GM12878 (cell line): ENCODE data around the gene ETV6.

Experiments
- ATF3 ChIP-seq: IDR thresholded peaks from 2 replicates; pipeline ENCODE4 v1.6.1; 2011; ENCODE audit warnings: low read depth, mild to moderate bottlenecking, low read length, moderate library complexity, borderline replicate concordance; ENCODE audit errors: extremely low read depth
- BCL3 ChIP-seq: IDR thresholded peaks from 2 replicates; pipeline ENCODE4 v1.6.1; 2011; ENCODE audit warnings: borderline replicate concordance, low read depth, mild to moderate bottlenecking, moderate library complexity, low read length; ENCODE audit not compliant: insufficient read depth, poor library complexity, severe bottlenecking
- EZH2 ChIP-seq: IDR thresholded peaks from 2 replicates; pipeline ENCODE4 v1.6.1; 2012; ENCODE audit warnings: low read depth, mild to moderate bottlenecking, control low read depth, inconsistent platforms, low read length, borderline replicate concordance; ENCODE audit not compliant: control insufficient read depth
- LARP7 ChIP-seq: fragments of 450-650 bp; IDR thresholded peaks from 2 replicates; pipeline ENCODE4 v1.6.1; 2017; ENCODE audit warnings: mild to moderate bottlenecking
- MYC ChIP-seq: IDR thresholded peaks from 2 replicates; pipeline ENCODE4 v1.6.1; 2011; ENCODE audit warnings: mild to moderate bottlenecking, low read length, moderate library complexity, inconsistent platforms; ENCODE audit not compliant: insufficient read depth, insufficient replicate concordance, insufficient read length, severe bottlenecking
- POU2F2 ChIP-seq: IDR thresholded peaks from 3 replicates; pipeline ENCODE4 v1.6.1; 2011; ENCODE audit warnings: low read depth, mild to moderate bottlenecking, low read length, borderline replicate concordance
- SMC3 ChIP-seq: IDR thresholded peaks from 2 replicates; pipeline ENCODE4 v1.6.1; 2011; ENCODE audit warnings: low read length, improper control_type of control experiment, borderline replicate concordance

DNA sequence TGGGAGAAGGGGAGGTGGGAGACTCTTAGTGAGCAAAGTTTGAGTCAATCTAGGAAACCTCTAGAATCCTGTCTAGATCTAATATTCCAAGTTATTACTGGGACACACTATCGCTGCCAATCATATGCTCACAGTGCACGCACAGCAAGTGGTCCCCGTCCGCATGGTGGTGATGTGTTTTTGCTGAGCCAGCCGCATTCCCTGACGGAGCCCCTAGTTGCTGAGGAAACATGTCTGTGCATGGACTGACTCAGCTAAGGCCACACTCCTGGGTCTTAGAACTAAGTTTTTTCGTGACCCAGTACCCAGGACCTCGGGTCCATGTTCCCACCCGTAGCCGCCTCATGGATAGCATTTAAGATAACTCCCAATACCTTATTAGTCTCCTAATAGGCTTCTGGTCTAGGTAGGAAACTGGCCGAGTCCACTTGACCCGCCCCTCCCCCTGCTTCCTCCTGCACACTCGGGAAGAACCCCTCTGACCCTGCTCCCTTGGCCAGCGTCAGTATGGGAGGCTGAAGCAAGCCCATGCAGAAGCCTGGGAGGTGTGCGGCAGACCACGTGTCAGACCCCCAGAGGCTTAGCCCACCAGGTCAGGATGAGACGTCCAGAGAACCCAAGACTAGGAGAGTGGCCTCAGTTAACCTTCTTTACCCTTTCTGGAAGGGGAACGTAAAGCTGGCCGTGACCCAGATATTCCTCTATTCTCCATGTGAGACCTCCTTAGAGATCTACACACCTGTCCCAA lies 200.5 kb downstream of the ETV6 start:
- TF ChIP-seq BCL3 (no peak), MYC (no peak), POU2F2 (no peak), EZH2 (no peak), ATF3 (no peak), LARP7 (no peak), SMC3 (no peak)
